ENCODE measurements around the gene FCRL6.
A peak's percentile ranks its signal among the peaks of the same experiment; 100 is the strongest.

The FCRL6 gene, protein sequence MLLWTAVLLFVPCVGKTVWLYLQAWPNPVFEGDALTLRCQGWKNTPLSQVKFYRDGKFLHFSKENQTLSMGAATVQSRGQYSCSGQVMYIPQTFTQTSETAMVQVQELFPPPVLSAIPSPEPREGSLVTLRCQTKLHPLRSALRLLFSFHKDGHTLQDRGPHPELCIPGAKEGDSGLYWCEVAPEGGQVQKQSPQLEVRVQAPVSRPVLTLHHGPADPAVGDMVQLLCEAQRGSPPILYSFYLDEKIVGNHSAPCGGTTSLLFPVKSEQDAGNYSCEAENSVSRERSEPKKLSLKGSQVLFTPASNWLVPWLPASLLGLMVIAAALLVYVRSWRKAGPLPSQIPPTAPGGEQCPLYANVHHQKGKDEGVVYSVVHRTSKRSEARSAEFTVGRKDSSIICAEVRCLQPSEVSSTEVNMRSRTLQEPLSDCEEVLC

DNA sequence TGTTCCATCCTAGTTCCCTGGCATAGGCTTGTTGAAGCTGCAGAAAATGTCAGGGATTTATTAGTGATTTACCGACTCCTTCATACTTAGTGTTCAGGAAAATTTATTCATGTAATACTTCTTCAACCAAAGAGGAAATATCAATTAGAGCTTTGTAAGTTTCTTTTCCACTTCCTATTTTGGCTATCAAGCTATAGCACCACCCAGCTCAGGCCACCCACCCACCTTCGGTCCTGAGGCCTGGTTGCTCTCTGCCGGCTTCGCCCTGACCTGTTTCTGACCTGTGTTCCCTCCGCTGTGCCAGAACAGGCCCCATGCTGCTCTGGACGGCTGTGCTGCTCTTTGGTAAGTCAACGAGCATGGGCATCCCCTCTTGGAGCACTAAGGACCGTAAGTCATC, at the start of gene FCRL6:
Gene FCRL6, plus strand, starts transcription at position 250 of the 400 bp plus-strand sequence. Its CDS starts 65 bp downstream, at position 315.
- DNase-seq = no peak

DNA sequence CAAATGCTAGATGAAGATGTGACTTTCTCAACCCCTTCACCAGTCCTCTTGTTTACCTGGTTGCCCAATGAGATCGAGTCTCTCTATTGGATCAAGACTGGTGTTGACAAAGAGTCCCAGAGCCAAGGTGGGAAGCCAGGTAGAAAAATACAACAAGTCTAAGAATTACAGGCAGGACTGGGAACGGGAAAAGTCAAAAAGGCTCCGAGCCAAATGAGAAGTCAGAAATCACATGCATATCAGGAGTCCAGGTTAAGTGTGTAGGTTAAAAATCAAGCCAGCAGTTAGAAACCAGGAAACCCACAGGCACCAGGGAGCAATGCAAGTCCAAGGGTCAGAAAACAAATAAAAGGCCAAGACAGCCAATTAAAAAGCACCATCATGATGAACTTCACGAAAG, 48.8 kb upstream of the FCRL6 start:
- no peak for DNase-seq

DNA sequence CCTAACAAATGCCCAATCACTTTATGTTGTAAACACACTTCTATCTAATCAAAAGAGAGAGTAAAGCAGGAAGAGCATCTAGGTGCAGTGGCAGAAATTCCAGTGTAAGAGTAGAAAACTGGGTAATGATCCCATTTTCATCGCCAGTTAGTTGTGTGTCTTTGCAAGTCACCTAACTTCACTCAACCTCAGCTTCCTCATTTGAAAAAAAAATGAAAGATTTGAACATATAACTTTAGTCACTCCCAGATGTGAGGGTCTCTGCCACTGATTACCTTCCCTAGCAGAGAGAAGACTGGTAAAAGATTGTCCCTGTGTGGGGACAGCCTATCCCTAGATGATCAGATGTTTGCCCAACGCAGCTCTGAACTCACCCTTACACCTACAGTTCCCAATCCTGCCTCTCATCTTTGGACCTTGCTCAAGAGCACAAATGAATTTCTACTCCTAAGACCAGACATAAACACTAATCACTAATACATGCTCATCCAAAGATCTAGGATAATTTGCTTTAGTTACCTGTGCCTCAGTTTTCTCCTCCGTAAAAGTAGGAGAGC, 46.6 kb upstream of the FCRL6 start:
- no peak for DNase-seq

DNA sequence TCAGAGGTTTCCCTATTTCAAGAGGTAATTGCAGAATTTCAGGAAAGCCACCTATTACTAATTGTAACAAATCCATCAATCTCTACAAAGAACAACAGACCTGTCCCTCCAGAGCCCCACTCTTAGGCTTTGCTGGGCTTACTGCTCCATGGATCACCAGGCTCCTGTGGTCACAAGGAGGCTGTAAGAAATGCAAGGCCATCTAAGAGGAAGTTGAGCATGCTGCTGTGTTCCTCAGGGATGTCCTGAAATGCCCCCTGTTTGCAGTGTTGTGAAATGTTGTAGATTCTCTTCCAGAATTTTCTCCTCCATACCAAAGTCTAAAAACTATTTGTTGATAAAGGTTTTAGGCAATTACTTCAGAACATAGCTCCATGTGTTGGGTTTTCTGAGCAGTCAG, 45.8 kb upstream of the FCRL6 start:
- no peak for DNase-seq

DNA sequence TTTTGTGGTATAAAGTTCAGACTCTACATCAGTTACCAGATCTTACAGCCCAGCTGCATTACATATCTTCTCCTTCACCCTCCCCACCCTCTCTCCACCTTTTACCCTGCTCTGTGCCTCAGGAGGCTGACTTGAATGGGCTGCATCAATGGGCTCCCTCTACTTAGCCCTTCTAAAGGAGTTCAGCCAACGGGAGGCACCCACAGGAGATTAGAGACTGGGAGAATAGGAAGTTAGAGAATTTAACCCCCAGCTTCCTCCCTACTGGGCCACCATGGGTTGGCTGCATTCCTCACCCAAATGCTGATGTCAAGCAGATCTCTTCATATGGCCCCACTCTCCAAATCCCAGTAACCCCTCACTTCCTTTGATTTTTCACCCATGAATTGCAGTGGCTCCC, 38.5 kb upstream of the FCRL6 start:
- DNase-seq = no peak

DNA sequence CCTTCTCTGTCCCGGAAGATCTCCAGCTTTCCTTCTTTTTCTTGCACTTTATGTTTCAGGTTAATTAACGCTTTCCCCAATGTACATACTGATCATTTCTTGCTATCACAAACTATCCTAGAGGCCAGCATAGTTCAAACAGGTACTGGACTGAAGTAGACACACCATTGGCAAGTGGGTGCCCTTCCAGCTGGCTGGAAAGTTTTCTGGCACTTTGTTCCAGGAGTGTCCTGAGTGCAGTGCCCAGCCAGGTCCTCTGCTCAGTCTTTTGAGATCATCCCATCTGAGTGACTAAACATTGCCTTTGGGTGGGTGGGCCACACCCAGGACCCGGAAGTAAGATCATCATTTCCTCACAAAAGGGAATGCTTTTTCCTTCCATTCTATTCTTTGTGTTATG, 36.4 kb upstream of the FCRL6 start:
- DNase-seq = no peak

DNA sequence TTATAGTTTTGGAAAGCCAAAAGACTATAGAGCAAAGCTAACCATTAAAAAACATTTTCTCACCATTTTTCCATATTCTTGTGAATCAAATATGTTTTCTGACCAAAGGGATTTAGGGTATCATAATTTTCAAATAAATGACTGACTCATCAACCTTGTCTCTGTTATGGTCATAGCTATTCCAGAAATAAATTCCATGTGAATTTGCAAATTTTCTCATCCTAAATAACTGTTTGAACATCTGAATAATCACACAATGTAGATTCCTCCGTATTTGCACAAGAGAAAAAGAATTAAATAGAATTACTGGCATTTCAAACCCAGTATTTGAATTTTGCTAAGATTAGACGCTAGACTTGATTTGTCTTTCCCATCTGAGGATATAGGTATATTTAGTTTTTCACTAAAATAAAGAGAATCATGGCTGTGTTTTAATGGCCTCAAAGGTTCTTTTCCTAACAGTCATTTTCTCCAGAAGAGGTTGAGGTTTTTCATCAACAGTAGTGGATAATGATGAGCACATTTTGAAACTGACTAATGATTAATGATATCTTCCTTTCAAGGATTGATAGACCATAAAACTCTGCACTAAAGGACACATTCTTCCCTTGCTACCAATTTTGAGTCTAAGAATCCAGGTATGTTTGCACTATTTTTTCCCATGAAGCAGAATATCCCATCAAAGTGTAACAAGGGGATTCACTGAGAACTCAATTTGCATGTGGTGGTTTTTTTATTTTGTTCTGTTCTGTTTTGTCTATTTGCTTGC, 30.8 kb upstream of the FCRL6 start:
- DNase-seq = no peak

DNA sequence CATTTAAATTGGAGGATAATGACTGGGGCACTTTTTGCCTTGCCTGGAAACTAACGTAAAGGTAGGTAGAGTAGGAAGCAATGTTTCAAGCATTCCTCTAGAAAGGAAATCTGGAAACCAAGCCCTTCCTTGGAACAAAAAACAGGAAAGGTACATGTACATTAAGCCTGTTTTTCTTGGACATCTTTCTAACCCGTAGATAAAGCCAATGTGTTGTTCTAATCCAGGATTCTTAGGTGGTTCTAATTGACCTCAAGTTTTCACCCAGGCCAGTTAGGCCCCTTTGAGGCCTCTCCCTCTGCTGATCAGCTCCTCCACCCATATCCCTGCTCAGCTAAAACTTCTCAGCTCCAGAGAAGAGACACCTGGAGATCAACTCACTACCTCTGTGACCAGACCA, 27.7 kb upstream of the FCRL6 start:
- DNase-seq = no peak

DNA sequence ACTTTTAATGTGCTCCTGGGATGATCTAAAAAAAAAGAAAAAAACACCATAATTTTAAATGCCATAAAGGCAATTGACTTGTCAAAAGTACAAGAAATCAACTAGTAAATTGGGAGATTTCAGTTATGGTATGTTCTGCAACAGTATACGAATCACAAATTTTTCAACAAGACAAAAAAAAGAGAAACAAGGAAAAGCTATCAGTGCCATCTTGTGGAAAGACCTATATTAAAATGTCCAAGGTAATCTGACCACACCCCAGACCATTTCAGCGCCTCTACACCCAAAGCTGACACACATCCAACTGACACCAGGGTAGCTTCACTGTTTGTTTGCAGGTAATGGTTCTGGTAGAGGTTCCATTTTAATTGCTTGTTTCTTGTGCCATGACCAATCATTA, 26.4 kb upstream of the FCRL6 start:
- DNase-seq = no peak

DNA sequence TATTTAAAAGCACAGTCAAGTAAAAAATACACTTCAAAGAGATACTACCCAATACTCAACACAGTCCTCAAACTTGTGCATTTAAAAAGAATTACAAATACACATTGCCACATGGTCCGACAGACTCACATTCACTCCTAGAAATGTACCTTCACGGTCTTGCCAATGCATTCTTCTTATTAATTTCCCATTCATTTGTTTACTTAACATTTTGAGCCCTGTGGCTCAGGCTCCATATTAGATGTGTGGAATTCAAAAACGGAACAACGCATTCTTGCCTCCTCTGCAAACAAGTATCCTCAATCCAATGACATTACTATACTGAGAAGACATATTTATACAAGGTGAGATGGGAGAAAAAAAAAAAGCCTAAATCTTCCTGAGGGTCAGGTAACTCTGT, 23.9 kb upstream of the FCRL6 start:
- no peak for DNase-seq

DNA sequence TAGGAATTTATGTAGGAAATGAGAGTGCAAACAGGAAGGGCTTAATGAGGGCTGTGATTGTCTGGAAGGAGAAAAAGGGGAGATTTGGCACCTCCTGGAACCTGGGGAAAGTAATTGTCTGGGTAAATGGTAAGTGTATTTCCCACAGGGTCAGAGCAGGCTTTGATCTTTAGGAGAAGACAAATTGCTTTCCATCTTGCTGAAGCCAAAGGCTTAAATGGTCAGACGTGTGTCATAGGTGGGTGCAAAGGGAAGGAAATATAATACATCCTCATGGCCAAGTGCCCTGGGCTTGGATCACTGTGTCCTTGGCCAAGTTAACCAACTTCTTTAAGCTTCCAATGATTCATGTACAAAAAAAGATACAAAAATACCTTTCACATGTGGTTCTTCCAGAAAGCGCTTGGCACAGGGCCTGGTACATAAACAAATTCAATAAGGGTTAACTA, 22.7 kb upstream of the FCRL6 start:
- DNase-seq = peak; percentile 72

DNA sequence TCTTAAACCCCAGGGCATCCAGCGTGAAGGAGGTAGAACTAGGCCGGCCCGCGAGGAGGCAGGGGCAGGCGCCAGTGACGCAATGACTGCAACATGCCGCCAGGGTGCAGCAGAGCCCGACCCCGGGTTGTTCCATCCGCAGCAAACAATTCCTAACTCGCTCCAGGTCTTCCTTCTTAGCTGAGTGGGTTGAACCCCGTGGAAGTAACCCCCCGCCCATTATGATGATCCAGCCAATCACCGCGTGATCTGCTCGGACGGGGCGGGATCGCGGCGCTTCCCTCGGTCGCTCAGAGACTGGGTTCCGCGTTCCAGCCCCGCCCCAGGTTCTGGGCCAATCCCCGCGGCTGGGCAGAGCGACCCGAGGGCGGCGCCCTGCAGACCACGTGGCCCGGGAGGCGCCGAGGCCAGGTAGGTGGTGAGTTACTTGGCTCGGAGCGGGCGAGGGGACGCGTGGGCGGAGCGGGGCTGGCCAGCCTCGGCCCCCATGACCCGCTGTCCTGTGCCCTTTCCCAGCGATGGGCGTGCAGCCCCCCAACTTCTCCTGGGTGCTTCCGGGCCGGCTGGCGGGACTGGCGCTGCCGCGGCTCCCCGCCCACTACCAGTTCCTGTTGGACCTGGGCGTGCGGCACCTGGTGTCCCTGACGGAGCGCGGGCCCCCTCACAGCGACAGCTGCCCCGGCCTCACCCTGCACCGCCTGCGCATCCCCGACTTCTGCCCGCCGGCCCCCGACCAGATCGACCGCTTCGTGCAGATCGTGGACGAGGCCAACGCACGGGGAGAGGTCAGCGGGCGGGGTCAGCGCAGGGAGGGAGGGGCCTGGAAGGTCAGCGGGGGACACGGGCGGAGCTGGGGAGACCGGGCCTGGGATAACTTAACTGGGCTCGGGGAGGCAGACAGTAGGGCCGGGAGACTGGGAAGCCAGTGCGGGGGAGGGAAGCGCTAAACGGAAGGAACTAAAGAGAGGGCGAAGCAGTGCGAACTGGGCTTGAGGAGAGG, 21.3 kb upstream of the FCRL6 start, which contains the start of gene DUSP23:
Gene DUSP23, plus strand, starts transcription at position 380 of the 1,000 bp plus-strand sequence. Its CDS starts 139 bp downstream, at position 519.
- peak; percentile 98 for DNase-seq

DNA sequence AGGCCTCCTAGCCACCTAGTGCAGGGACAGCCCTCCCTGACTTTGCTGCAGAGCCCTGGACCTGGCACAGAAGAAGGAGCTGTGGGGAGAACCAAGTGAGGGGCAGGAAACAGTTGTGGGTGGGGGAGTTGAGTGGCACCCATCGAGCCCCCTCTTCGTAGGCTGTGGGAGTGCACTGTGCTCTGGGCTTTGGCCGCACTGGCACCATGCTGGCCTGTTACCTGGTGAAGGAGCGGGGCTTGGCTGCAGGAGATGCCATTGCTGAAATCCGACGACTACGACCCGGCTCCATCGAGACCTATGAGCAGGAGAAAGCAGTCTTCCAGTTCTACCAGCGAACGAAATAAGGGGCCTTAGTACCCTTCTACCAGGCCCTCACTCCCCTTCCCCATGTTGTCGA, 20.2 kb upstream of the FCRL6 start:
- DNase-seq = no peak

DNA sequence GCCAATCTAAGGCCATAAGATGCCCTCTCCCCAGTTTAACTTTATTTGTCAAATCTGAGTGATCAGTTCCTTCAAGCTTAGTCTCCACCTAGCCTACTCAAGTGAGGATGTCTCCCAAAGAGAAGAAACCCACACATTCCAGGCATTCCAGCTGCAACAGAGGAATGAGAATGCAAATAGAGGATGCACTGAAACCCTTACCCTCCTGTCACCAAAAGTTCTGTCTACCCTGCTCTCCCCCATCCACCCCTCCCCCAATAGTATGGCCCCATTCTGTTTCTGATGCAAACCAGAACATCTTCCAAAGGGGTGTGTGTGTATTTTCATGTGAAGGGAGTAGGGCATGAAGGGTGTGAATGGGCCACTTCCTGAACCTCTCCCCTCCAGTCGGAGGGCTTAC, 18.4 kb upstream of the FCRL6 start:
- DNase-seq = peak; percentile 57

DNA sequence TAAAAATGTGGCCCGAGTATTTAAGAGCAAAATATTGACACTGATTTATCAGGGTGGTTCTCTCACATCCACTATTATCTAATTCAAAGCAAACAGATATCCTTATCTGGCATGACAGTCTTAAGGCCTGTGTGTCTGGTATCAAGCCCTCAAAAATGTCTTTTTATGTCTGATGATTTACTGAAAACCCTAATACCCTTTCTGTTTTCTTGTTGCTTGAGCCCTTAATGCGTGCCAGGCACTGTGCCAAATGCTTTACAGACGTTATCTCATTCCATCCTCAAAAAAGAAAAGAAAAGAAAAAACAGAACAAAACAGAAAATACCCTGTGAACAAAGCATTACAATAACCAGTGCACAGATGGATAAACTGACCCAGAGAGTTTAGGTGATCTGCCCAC, 15.7 kb upstream of the FCRL6 start:
- no peak for DNase-seq

DNA sequence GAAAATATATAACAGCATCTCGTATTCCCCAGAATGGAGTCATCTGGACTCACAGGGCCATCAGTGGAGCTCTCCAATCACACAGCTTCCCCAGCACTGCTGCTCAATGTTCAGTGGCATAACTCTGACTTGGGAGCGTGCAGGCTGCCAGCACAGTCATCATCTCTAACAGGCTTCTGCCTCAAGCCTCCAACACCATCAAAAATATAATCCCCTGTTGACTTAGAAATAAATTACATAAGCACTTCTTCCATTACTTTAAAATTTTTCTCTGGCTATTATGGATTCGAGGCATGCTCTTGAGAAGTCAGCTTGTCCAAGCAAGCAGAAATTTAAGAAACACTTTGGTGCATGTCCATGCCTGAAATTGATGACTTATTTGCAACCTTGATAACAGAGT, 15.2 kb upstream of the FCRL6 start:
- DNase-seq = peak; percentile 8

DNA sequence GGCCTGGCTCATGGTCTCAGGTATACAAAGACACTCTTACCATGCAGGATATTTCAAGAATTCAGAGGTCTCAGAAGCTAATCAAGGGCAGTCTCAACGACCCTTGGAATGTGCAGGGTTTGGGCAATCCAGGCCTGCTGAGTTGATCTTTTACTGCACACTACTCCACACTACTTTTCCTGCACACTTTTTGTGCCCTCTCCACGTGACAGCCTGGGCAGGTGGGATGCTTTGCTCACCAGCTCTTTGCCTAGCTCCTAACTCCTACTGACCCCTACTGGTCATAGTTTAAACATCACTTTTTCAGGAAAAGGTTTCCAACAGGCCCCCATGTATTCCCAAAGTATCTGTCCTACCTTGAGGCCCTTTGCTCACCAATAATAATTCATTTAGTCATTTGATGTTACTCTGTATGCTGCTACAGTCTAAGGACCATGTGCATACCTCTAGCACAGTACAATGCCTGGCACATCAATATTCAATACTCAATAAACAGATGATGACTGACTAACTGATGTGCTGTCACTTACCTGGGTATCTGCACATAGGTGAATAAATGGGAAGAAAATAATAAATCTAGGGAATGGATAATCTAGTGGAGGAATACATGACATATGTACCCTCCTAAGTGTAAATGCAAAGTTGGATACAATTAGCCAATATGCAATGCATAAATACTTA, 11.8 kb upstream of the FCRL6 start:
- DNase-seq = peak; percentile 15

DNA sequence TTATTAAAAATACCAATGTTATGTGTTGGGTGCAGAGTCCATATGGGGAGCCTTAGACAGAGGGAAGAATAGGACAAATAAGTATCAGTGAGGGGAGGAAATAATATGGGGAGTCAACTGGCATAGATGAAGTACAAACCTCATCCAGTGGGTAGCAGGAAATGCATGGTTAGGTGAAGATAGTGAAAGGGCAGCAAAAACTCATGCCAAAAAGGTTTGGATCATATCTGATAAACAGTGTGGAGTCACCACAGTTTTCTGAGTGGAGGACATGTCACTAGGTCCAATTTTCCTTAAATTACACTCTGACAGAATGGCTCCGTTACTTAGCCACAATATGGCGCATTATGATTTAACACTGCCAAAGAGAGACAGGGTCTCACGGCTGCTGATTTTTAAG, 11.1 kb upstream of the FCRL6 start:
- no peak for DNase-seq

DNA sequence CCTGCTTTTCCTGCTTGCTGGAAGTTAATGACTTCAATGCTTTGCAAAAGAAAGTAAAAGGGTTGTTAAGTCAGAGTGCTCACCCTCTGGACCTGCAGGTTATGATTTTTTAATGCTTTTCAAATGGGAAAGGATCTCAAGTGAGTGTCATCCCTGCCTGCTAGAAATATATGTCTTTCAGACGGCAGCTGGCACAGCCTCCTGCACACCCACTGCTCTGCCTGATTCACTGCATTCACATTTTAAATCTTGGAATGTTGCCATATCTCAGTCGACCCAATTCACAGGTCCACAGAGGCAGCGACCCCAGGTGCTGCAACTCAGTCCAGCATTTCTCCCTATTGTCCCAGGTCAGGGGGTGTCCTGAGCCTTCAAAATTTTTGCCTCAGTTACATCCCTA, 10.7 kb upstream of the FCRL6 start:
- DNase-seq = no peak

DNA sequence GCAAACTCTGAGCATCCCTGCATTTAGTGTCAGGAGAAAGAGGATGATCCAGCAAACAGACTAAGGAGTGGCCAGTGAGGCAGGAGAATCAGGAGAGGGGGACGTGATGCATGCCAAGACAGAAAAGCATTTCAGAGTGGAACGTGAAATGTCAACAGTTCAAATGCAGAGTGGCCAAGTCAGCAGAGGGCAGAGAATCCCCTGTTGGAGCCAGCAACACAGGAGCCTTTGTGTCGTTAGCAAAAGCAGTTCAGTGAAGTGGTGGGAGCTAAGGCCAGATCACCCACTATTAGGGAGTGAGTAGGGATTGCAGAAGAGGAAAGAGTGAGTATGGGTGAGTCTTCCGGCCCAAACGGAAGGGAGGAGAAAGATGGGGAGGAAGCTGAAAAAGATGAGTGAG, 6.6 kb upstream of the FCRL6 start:
- DNase-seq = no peak

DNA sequence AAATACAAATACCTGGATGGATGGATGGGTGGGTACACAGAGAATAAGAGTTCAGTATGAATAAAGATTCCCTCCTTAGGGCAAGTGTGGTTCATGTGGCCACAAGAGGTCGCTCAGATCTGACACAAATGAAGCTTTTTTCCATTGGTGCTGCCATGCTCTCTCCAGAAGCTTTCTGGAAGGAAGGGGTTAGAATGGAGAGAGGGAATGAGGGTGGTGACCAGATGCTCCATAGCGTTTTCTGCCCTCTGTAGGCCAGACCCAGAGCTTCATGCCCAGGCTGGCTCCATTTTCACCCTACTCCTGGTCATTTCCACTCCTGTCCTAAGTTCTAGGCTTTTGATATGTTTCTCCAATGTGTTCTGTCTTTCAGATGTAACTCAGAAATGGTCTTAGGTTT, 3.3 kb upstream of the FCRL6 start:
- peak; percentile 82 for DNase-seq

DNA sequence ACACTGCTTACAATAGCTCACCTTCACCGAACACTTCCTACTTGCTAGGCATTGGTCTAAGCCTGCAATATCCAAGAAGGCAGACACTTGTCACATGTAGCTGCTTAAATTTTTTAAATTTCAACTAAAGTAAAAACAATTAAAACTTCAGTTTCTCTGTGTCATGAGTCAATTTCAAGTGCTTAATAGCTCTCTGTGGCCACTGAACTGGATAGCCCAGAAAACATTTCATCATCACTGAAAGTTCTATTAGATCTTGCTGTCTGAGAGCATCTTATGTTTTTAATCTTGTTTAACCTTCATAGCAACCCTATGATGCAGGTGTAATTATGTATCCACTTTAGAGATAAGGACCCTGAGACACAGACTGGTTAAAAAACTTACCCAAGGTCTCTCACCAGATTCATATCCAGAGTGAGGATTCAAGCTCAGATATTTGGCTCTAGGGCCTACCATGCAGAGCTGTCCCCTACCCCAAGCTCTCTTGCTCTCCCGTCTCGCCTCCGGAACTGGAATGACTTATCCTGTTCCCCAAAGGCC, 2.6 kb upstream of the FCRL6 start:
- DNase-seq = no peak

All from fibroblast of skin of right biceps (primary cell).